Stimulated activated CD4-positive, alpha-beta T cell treated with anti-CD3 and anti-CD28 coated beads, Interleukin-2, amount 100 ng/mL, for 4 hours (primary cell): ENCODE data around the gene KATNA1.
"Not testable (repeated sequence)": the region's sequence is repeated elsewhere in the genome, so short reads cannot be mapped to it uniquely, and the experiment has no call there.

Source experiments
- DNase-seq: peaks from one replicate; pipeline ENCODE4 v3.0.0-alpha.2; 2020; ENCODE audit warnings: low read depth

Gene KATNA1

GRCh38 chr6:149648148-149649145, at the start of gene KATNA1:
TSS of gene KATNA1 (minus strand) at chr6:149648714. CDS start at chr6:149638547, 10,167 bp downstream.
- peak; percentile 78 for DNase-seq

GRCh38 chr6:149698175-149698574, 49.7 kb upstream of the KATNA1 start:
- DNase-seq: no peak

GRCh38 chr6:149696901-149697300, 48.4 kb upstream of the KATNA1 start:
- DNase-seq: no peak

GRCh38 chr6:149694921-149695320, 46.4 kb upstream of the KATNA1 start:
- no peak for DNase-seq

GRCh38 chr6:149691201-149691600, 42.7 kb upstream of the KATNA1 start:
- DNase-seq: no peak

GRCh38 chr6:149686230-149686629, 37.7 kb upstream of the KATNA1 start:
- no peak for DNase-seq

GRCh38 chr6:149683256-149683859, 34.8 kb upstream of the KATNA1 start:
- DNase-seq: no peak

- not testable (repeated sequence) for DNase-seq
These were observed 33.3 kb upstream of the KATNA1 start for GRCh38 chr6:149681845-149682244.

- DNase-seq: no peak
These were observed 32.7 kb upstream of the KATNA1 start for GRCh38 chr6:149681209-149681608.

GRCh38 chr6:149680503-149680902, 32.0 kb upstream of the KATNA1 start:
- DNase-seq: no peak

- DNase-seq: not testable (repeated sequence)
These were observed 23.8 kb upstream of the KATNA1 start for GRCh38 chr6:149672265-149672664.

GRCh38 chr6:149660028-149660427, 11.5 kb upstream of the KATNA1 start:
- DNase-seq: no peak

GRCh38 chr6:149657441-149657840, 8.9 kb upstream of the KATNA1 start:
- DNase-seq: no peak

- DNase-seq: no peak
These were observed 2.5 kb upstream of the KATNA1 start for GRCh38 chr6:149651056-149651455.

- no peak for DNase-seq
These were observed 1.9 kb downstream of the KATNA1 start for GRCh38 chr6:149646599-149646998.

- DNase-seq: no peak
These were observed 5.5 kb downstream of the KATNA1 start for GRCh38 chr6:149642829-149643580.

- DNase-seq: no peak
These were observed 12.4 kb downstream of the KATNA1 start for GRCh38 chr6:149636124-149636523.

GRCh38 chr6:149634315-149634714, 14.2 kb downstream of the KATNA1 start:
- no peak for DNase-seq

- no peak for DNase-seq
These were observed 19.5 kb downstream of the KATNA1 start for GRCh38 chr6:149628875-149629510.

GRCh38 chr6:149627672-149628071, 20.8 kb downstream of the KATNA1 start:
- no peak for DNase-seq

GRCh38 chr6:149615805-149616204, 32.7 kb downstream of the KATNA1 start:
- no peak for DNase-seq

GRCh38 chr6:149614337-149614736, 34.2 kb downstream of the KATNA1 start:
- DNase-seq: no peak
